OCI-LY7 (cell line): Measurements from ENCODE around the gene CASP10. TPM values are rescaled to one million over a fixed set of nuclear protein-coding genes. Genes with fewer than 3 reads are reported as not detected.

ENCODE experiments used
- BruUV-seq: library from RNA; stranded (reverse); fragments of 400-500 nt; replicated peaks from 2 replicates; lab custom pipeline; 2021; lab: Mats Ljungman, UMichigan
- CTCF ChIA-PET: fragments of 300-600 bp; sonication (Branson Sonifier 250); formaldehyde crosslinking; loops from one replicate; lab custom pipeline; 2022; ENCODE audit warnings: antibody characterized with exemption; ENCODE audit not compliant: unreplicated experiment; lab: Charles Lee
- POLR2A ChIA-PET: fragments of 300-600 bp; sonication (Branson Sonifier 250); formaldehyde crosslinking; loops from one replicate; lab custom pipeline; 2022; ENCODE audit warnings: antibody characterized with exemption; lab: Charles Lee
- DNase-seq: peaks from one replicate; pipeline ENCODE4 v3.0.0-alpha.2; 2015; ENCODE audit warnings: low spot score
- H2AFZ ChIP-seq: fragments of 200-600 bp; sonication (generic), shearing (Covaris generic); 2 replicates; pipeline ENCODE4 v1.6.1; 2014; ENCODE audit warnings: mild to moderate bottlenecking, antibody characterized with exemption, low read length, moderate library complexity
- H3K27ac ChIP-seq: fragments of 200-600 bp; sonication (generic); 2 replicates; pipeline ENCODE4 v1.5.1; 2014; ENCODE audit warnings: mixed run types, low read depth, mild to moderate bottlenecking, moderate library complexity, low read length, inconsistent platforms; ENCODE audit not compliant: poor library complexity, severe bottlenecking
- H3K36me3 ChIP-seq: fragments of 200-600 bp; sonication (generic); 2 replicates; pipeline ENCODE4 v1.6.1; 2014; ENCODE audit warnings: mild to moderate bottlenecking, antibody characterized with exemption, low read length, moderate library complexity, mixed read lengths; ENCODE audit not compliant: insufficient read depth
- H3K4me1 ChIP-seq: fragments of 200-600 bp; sonication (generic); 2 replicates; pipeline ENCODE4 v1.5.1; 2014; ENCODE audit warnings: mild to moderate bottlenecking, low read length; ENCODE audit not compliant: insufficient read depth, poor library complexity, severe bottlenecking
- H3K4me2 ChIP-seq: fragments of 200-600 bp; sonication (generic); 2 replicates; pipeline ENCODE4 v1.6.1; 2014; ENCODE audit warnings: mild to moderate bottlenecking, low read length
- H3K4me3 ChIP-seq: fragments of 200-600 bp; sonication (generic); 2 replicates; pipeline ENCODE4 v1.5.1; 2014; ENCODE audit warnings: mild to moderate bottlenecking, low read depth, low read length; ENCODE audit not compliant: poor library complexity, severe bottlenecking
- H3K79me2 ChIP-seq: fragments of 200-600 bp; sonication (generic); 2 replicates; pipeline ENCODE4 v1.6.1; 2016; ENCODE audit warnings: low read depth, mild to moderate bottlenecking, low read length, moderate library complexity, mixed read lengths; ENCODE audit not compliant: insufficient read depth
- H3K9me2 ChIP-seq: fragments of 200-600 bp; sonication (generic); 2 replicates; pipeline ENCODE4 v1.6.1; 2016; ENCODE audit warnings: mild to moderate bottlenecking, low read length, mixed read lengths; ENCODE audit not compliant: insufficient read depth
- H3K9me3 ChIP-seq: fragments of 200-600 bp; sonication (generic); 2 replicates; pipeline ENCODE4 v1.6.1; 2014; ENCODE audit warnings: mild to moderate bottlenecking, mixed run types, low read length, mixed read lengths
- H4K20me1 ChIP-seq: fragments of 200-600 bp; sonication (generic); 2 replicates; pipeline ENCODE4 v1.6.1; 2014; ENCODE audit warnings: mild to moderate bottlenecking, antibody characterized with exemption, low read length, moderate library complexity, mixed read lengths; ENCODE audit not compliant: insufficient read depth
- EZH2phosphoT487 ChIP-seq: fragments of 200-600 bp; sonication (generic); IDR thresholded peaks from 2 replicates; pipeline ENCODE4 v1.6.1; 2018; ENCODE audit warnings: low read depth, borderline replicate concordance, mild to moderate bottlenecking, mixed run types, antibody characterized with exemption, low read length, moderate library complexity, mixed read lengths
- intact Hi-C: fragments of 100-400 bp; cut with micrococcal nuclease; formaldehyde crosslinking; loops from one replicate; pipeline ENCODE4 v1.10.0; 2022; ENCODE audit not compliant: unreplicated experiment
- total RNA-seq, 2 experiments: library from RNA; depleted of rRNA in 1 of 2; stranded (reverse); fragments of >200 nt in 1 of 2; shearing (Covaris generic) in 1 of 2; gene quantifications; 2 replicates each; pipeline ENCODE4 v1.2.3, GENCODE V29; 2014 to 2022
- TF ChIP-seq, protein P1 (sequence below): fragments of 200-600 bp; sonication (generic); conservative IDR thresholded peaks from 2 replicates; pipeline ENCODE4 v1.5.1; 2014; ENCODE audit warnings: mild to moderate bottlenecking, antibody characterized with exemption, low read length, moderate library complexity, mixed read lengths

The CASP10 gene
- total RNA-seq, 2 experiments from 2014 or later = 0.51 to 1.2 TPM

- DNase-seq = no peak
- H3K4me1 ChIP-seq = peaks cover 38% of the 10 kb centered on the region
- no TSS peak for BruUV-seq
- H3K4me3 ChIP-seq = no peak overlapping the region
- H2AFZ ChIP-seq = no peak overlapping the region
- H3K9me2 ChIP-seq = no peaks in the 10 kb centered on the region
- intact Hi-C loops = loop anchor here (5.0 kb wide), 1 partner anchor 379 kb away; the partner anchor contains the start of gene TMEM237
- peak overlapping the region; percentile 64 for H3K4me2 ChIP-seq
- ChIA-PET POLR2A (interaction anchor here (0.5 to 1.1 kb wide), 3 partner anchors 14 to 254 kb away, joined by 3 to 5 read pairs (median 3); no protein-coding TSS in a partner anchor), CTCF (interaction anchor here (1.8 kb wide), 1 partner anchor 10 kb away, joined by 5 read pairs; no protein-coding TSS in a partner anchor)
- peaks cover 27% of the 10 kb centered on the region for H3K36me3 ChIP-seq
- peaks cover 12% of the 10 kb centered on the region; the same call in 1 of the 2 replicates for H4K20me1 ChIP-seq
- peaks cover 66% of the 10 kb centered on the region for H3K79me2 ChIP-seq
- TF ChIP-seq, protein P1, sequence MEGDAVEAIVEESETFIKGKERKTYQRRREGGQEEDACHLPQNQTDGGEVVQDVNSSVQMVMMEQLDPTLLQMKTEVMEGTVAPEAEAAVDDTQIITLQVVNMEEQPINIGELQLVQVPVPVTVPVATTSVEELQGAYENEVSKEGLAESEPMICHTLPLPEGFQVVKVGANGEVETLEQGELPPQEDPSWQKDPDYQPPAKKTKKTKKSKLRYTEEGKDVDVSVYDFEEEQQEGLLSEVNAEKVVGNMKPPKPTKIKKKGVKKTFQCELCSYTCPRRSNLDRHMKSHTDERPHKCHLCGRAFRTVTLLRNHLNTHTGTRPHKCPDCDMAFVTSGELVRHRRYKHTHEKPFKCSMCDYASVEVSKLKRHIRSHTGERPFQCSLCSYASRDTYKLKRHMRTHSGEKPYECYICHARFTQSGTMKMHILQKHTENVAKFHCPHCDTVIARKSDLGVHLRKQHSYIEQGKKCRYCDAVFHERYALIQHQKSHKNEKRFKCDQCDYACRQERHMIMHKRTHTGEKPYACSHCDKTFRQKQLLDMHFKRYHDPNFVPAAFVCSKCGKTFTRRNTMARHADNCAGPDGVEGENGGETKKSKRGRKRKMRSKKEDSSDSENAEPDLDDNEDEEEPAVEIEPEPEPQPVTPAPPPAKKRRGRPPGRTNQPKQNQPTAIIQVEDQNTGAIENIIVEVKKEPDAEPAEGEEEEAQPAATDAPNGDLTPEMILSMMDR = no peak
- TF ChIP-seq EZH2phosphoT487 = no peak
- no peak overlapping the region for H3K27ac ChIP-seq
- no peaks in the 10 kb centered on the region for H3K9me3 ChIP-seq
Observed at GRCh38 chr2:201263779-201264178, 80.8 kb downstream of the CASP10 start.

DNA sequence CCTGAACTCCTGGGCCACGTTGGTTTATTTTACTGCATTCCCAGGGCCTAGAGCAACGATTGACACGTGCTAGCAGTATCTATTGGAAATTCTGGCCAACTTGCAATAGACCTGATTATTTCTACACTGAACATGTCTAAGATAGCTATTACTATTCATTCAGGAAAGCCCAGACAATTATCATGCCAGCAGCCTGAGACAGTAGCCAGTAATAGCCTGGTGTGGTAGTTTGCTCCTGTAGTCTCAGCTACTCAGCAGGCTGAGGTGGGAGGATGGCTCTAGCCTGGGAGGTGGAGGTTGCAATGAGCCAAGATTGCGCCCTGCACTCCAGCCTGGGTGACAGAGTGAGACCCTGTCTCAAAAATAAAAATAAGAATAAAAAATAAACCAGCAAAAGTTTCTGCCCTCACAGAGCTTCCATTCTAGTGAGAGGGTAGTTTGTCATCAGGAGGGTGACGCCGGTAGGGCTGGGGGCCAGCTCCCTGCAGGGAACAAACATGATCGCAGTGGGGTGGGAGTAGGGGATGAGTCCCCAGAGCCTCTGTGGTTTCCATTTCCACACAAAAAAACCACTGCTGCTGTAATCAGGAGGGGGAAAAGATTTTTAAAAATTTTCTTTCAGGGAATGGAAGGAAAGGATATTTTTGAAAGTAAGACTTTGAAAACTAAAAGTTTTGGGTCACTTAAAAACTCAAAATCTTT lies 81.7 kb downstream of the CASP10 start:
- Histone ChIP-seq H3K4me2 (no peak overlapping the region), H3K9me3 (no peaks in the 10 kb centered on the region), H3K4me1 (peaks cover 29% of the 10 kb centered on the region), H3K36me3 (peaks cover 35% of the 10 kb centered on the region), H2AFZ (no peak overlapping the region), H3K79me2 (peaks cover 57% of the 10 kb centered on the region), H3K9me2 (no peaks in the 10 kb centered on the region), H4K20me1 (peaks cover 12% of the 10 kb centered on the region; the same call in 1 of the 2 replicates), H3K4me3 (no peak overlapping the region), H3K27ac (no peak overlapping the region)
- no peak for DNase-seq
- intact Hi-C loops = loop anchor here (5.0 kb wide), 1 partner anchor 378 kb away; the partner anchor contains the start of gene TMEM237
- no TSS peak for BruUV-seq
- ChIA-PET CTCF (no interaction called here), POLR2A (interaction anchor here (0.5 to 1.7 kb wide), 5 partner anchors 10 to 1000 kb away, joined by 3 to 5 read pairs (median 3); no protein-coding TSS in a partner anchor)
- TF ChIP-seq, protein P1 = no peak
- TF ChIP-seq EZH2phosphoT487 = no peak
